OCI-LY7 (cell line): ENCODE results near the gene BTBD2.

ENCODE experiments used
- EZH2phosphoT487 ChIP-seq: fragments of 200-600 bp; sonication (generic); IDR thresholded peaks from 2 replicates; pipeline ENCODE4 v1.6.1; 2018; ENCODE audit warnings: low read depth, borderline replicate concordance, mild to moderate bottlenecking, mixed run types, antibody characterized with exemption, low read length, moderate library complexity, mixed read lengths
- TF ChIP-seq, protein P1 (sequence below): fragments of 200-600 bp; sonication (generic); conservative IDR thresholded peaks from 2 replicates; pipeline ENCODE4 v1.5.1; 2014; ENCODE audit warnings: mild to moderate bottlenecking, antibody characterized with exemption, low read length, moderate library complexity, mixed read lengths

- TF ChIP-seq, protein P1, sequence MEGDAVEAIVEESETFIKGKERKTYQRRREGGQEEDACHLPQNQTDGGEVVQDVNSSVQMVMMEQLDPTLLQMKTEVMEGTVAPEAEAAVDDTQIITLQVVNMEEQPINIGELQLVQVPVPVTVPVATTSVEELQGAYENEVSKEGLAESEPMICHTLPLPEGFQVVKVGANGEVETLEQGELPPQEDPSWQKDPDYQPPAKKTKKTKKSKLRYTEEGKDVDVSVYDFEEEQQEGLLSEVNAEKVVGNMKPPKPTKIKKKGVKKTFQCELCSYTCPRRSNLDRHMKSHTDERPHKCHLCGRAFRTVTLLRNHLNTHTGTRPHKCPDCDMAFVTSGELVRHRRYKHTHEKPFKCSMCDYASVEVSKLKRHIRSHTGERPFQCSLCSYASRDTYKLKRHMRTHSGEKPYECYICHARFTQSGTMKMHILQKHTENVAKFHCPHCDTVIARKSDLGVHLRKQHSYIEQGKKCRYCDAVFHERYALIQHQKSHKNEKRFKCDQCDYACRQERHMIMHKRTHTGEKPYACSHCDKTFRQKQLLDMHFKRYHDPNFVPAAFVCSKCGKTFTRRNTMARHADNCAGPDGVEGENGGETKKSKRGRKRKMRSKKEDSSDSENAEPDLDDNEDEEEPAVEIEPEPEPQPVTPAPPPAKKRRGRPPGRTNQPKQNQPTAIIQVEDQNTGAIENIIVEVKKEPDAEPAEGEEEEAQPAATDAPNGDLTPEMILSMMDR: no peak
- no peak for TF ChIP-seq EZH2phosphoT487
Observed at GRCh38 chr19:1969176-1970002, 46.1 kb downstream of the BTBD2 start.
